Measurements from ENCODE around the gene METTL13.

- no peak for TF ChIP-seq EZH2 (IDR thresholded peaks at IDR 0.05; ENCODE audit: low read length, missing control alignments)
- TF ChIP-seq, protein P1, sequence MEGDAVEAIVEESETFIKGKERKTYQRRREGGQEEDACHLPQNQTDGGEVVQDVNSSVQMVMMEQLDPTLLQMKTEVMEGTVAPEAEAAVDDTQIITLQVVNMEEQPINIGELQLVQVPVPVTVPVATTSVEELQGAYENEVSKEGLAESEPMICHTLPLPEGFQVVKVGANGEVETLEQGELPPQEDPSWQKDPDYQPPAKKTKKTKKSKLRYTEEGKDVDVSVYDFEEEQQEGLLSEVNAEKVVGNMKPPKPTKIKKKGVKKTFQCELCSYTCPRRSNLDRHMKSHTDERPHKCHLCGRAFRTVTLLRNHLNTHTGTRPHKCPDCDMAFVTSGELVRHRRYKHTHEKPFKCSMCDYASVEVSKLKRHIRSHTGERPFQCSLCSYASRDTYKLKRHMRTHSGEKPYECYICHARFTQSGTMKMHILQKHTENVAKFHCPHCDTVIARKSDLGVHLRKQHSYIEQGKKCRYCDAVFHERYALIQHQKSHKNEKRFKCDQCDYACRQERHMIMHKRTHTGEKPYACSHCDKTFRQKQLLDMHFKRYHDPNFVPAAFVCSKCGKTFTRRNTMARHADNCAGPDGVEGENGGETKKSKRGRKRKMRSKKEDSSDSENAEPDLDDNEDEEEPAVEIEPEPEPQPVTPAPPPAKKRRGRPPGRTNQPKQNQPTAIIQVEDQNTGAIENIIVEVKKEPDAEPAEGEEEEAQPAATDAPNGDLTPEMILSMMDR (conservative IDR thresholded peaks at IDR 0.05 in 1 of 2, IDR thresholded peaks at IDR 0.05 in 1 of 2; ENCODE audit: low read depth in 1 of 2, low read length in 2 of 2), result no peak
Measured at GRCh38 chr1:171803045-171803444, 21.6 kb downstream of the METTL13 start.
